NCI-H2081 (cell line): ENCODE data around the gene SPINK4.
A peak's percentile ranks its signal among the peaks of the same experiment; 100 is the strongest.

Experiments used
- DNase-seq, 2 experiments: peaks; one replicate each; lab custom pipeline; 2025; lab: John Stamatoyannopoulos, UW

The SPINK4 gene

DNA sequence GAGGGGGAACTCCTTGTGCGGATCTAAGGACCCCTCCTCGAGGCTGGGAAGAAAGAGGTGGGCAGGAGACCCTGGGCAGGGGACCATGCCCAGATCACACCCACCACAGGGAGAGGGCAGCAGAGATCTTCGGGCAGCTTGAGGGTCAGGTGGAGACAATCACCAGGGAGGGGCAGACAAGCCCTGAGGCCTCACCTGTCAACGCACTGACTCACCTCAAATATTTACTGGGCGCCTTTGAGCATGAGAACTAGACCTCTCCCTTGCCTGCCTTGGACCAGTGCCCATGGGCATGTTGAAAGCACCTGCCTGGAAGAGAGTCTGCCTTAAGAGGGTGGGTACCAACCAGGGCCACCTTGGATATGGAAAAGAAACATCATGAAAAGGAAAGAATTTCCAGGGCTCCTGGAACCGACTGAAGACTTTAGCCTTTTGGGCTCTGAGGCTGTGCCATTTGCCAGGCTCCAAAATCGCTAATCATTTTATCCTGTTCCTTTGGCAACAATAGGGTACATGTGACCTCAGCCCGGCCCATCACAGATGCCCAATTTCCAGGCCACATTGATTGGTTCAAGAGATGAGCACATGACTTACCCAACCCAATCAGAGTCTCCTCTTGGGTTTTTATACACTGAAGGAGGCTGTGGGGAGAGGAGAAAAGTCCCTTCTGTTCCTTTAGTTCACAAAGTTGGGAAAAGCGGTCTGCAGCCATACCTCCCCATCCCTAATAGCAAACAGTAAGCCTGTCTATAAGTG, 10.4 kb upstream of the SPINK4 start:
- DNase-seq = peak; percentile 66 to 90

GRCh38 chr9:33230756-33231622, 9.0 kb upstream of the SPINK4 start:
- DNase-seq = no peak

- DNase-seq = no peak
These were observed 8.4 kb upstream of the SPINK4 start for GRCh38 chr9:33231623-33231942.

GRCh38 chr9:33232815-33233214, 7.2 kb upstream of the SPINK4 start:
- DNase-seq = no peak

DNA sequence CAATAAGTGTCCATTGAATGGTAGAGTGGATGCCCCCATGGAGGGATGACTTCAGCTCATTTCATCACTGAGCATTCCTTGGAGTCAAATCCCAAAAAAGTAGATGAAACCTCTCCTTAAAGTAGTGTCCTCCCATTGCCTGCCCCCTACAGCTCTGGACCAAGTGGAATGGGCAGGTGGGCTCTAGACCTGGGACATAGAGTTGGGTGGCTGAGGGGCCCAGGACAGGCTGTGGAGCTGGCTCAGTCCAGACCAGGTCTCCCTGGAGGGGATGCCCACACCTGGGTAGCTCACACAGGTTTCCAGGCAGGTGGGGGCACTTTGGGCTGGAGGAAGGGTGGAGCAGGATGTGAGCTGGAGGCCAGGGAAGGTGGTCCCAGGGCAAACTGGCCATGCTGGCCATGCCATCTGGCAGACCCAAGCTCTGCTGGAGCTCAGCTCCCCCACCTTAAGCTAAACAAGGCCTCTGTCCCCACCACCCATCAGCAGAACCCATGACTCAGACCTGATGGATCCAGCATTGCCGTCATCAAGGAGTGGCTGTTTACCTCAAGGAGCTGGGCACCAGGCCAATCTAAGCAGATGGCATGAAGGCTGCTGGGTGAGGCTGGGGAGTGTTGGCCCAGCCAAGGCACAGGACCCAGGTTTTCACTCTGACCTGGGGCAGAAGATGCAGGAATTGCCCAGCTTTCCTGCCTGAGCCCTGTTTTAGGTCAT, 6.2 kb upstream of the SPINK4 start:
- peak in 1 of 2 experiments; percentile 27 for DNase-seq

- DNase-seq = no peak
These were observed 5.2 kb upstream of the SPINK4 start for GRCh38 chr9:33234511-33235467.

- peak in 1 of 2 experiments; percentile 4 for DNase-seq
These were observed 3.4 kb upstream of the SPINK4 start for GRCh38 chr9:33236571-33236970.

DNA sequence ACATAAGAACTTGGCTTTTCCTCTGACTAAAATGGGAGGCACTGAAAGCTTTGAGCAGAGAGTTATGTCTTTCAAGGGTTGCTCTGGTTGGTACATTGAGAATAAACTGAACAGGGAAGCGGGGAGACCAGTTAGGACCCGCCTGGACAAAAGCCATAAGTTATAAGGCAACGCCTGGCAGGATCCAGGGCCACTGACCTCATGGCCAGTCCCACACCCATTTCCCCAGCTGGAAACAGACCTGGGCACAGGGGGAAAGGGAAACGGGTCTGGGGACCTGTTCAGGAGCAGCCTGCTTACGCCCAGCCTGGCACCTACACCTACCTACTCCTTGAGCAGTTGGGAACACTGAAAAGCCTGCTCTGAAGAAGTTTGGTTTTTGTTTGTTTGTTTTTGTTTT, 1.3 kb downstream of the SPINK4 start:
- no peak for DNase-seq

DNA sequence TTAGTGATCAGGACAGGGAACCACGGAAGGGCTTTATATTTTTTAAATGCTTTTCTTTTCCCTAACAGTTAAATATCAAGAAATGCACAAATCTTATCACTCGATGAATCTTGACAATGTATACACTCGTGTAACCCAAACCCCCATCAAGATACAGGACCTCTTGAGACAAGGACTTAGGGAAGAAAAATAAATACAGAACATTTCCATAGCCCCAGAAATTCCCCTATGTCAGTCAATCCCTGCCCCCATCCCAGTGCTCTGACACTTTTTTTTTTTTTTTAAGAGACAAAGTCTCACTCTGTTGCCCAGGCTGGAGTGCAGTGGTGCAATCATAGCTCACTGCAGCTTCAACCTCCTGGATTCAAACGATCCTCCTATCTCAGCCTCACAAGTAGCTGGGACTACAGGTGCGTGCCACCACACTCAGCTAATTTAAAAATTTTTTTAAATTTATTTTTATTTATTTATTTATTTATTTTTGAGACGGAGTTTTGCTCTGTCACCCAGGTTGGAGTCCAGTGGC, 2.7 kb downstream of the SPINK4 start:
- no peak for DNase-seq

GRCh38 chr9:33244137-33244784, 4.3 kb downstream of the SPINK4 start:
- DNase-seq = no peak

DNA sequence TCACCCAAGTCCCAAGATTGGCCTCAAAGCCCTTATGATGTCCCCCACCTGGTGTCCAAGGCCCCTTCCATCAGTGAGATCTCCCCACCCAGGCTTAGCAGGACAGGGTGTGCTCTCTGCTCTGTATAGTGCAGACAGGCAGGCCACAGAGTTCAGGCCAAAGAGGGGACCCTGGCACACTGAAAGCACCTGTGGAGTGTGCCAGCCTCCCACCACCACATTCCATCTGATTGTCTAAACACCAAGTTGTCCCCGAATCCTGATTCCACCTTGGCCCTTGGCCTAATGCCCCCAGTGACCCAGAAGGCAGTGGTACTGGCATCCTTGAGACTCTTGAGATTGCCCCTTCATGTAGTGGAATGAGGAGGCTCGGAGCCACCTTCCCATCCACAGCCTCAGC, 5.4 kb downstream of the SPINK4 start:
- no peak for DNase-seq

GRCh38 chr9:33246269-33246860, 6.4 kb downstream of the SPINK4 start:
- no peak for DNase-seq

DNA sequence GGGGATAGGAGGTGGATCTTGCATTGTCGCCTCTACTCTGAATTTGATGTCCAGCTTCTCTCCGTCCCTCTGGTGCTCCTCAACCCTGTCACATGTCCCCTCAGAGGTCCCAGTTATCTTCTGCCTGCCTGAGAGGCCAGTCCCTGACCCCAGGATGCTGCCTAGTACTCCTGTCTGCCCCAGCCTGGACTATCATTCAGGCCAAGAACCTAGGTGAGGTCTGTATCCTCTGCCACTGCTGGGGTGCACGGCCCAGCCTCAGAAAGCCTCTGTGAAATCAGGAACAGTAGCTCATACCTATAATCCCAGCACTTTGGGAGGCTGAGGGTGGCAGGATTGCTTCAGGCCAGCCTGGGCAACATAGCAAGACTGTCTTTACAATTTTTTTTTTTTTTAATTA, 8.6 kb downstream of the SPINK4 start:
- DNase-seq = no peak

GRCh38 chr9:33249087-33249658, 9.2 kb downstream of the SPINK4 start:
- DNase-seq = peak in 1 of 2 experiments; percentile 7

DNA sequence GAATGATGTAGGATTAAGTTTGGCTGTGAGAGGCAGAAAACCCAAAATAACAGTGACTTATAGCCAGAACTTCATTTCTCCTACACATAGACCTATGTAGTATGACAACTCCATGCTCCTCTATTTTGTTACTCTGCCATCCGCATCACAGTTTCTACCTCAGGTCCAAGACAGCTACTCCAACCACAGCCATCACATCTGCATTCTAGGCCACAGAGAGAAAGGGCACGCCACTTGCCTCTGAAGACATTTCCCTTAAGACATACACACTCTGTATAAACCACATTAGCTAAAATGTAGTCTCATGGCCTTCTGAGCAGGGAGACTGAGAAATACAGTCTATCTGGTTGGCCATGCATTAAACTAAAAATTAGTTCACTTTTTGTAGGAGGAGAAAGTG, 10.0 kb downstream of the SPINK4 start:
- no peak for DNase-seq

DNA sequence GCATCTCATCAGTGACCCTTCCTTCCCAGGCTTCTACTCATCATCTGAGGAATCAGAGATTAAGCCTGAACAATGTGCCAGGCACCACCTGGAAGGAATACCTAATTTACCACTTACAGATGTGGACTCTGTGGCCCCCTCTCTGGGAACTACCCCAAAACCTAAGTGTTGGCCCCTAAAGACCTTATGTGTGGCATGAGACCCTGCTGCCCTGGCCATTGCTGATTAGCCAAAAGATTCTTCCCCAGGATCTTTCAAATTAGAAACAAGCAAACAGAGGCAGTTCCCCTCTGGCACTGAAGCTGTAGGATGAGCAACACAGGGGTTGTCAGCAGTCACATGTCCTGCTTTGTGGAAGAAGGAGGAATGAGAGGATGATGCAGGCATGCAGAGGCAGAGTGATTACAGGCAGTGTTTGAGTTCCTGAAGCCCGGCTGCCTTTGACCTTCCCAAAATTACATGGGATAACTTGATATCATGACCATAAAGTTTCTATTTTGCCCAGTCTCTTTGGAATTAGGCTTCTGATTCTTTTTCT, 10.6 kb downstream of the SPINK4 start:
- DNase-seq = no peak

DNA sequence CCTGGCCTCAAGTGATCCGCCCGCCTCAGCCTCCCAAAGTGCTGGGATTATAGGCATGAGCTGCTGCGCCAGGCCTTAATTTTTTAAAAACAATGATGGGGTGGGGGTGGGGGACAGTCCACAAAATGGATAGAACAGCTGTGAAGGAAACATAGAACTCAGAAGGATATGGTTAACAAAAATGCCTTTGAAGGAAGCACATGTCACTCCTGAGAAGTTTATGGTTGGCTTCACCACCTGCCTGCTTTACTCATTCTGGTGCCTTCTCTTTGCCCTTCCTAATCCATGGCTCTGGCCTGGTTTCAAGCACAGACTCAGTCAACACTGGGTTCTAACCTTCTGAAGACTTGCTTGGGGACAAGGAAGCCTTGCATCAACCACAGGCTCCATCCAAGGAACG, 14.2 kb downstream of the SPINK4 start:
- no peak for DNase-seq

- no peak for DNase-seq
These were observed 15.0 kb downstream of the SPINK4 start for GRCh38 chr9:33255014-33255413.

DNA sequence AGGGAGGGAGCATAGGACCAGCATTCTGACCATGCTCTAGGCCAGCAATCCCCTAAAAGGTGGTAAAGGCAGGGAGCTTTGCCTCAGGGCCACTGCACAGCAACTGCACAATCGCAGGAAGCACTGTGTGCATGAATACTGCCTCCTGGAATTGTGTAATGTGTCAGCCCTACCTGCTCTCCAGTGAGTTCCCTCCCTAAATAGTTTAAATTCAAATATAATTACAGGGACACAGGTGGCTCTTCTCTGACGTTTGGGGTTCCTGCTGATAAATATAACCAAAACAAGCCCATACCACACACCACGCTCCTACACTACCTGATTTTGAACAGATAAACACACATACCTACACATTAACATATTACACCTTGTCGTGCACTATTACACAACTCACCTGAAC, 15.5 kb downstream of the SPINK4 start:
- no peak for DNase-seq

DNA sequence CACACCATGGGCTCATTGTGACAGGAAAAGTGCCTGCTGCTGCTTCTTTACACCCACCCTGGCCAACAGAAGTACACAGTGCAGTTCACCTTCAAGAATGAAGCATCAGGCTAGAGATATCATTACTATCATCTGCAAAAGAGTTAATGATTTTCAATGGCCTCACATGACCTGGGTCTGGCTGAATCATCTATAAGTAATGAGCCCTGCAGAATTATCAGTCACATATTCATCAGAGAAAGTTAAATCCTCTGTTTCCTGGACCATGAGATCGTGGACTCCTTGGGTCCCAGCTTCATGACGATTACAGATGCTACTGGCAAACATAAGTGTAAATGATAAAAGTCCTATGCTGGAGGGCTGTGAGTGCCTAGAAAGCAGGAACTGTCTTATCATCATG, 16.3 kb downstream of the SPINK4 start:
- DNase-seq = no peak
